ENCODE data around the gene NOC3L.
A peak's percentile ranks its signal among the peaks of the same experiment; 100 is the strongest.
"Not testable (repeated sequence)": the region's sequence is repeated elsewhere in the genome, so short reads cannot be mapped to it uniquely, and the experiment has no call there.

Gene NOC3L

GRCh38 chr10:94358480-94358879, 4.3 kb downstream of the NOC3L start:
- no peak for DNase-seq

GRCh38 chr10:94357193-94357592, 5.5 kb downstream of the NOC3L start:
- DNase-seq: no peak

GRCh38 chr10:94355841-94356240, 6.9 kb downstream of the NOC3L start:
- no peak for DNase-seq

- DNase-seq: no peak
Measured at GRCh38 chr10:94353336-94353735, 9.4 kb downstream of the NOC3L start.

- no peak for DNase-seq
Measured at GRCh38 chr10:94351089-94351488, 11.7 kb downstream of the NOC3L start.

DNA sequence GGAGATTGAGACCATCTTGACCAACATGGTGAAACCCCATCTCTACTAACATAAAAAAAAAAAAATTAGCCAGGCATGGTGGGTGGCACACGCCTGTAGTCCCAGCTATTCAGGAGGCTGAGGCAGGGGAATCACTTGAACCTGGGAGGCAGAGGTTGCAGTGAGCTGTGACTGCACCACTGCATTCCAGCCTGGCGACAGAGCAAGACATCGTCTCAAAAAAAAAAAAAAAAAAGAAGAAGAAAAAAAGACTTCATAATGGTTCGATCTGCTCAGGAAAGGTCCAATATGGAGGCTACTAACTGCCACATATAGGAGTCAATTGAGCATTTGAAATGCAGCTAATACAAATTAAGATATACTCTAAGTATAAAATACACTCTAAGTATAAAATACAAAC, 12.2 kb downstream of the NOC3L start:
- DNase-seq: not testable (repeated sequence)

GRCh38 chr10:94349327-94349726, 13.4 kb downstream of the NOC3L start:
- DNase-seq: no peak

- no peak for DNase-seq
Measured at GRCh38 chr10:94344522-94345122, 18.1 kb downstream of the NOC3L start.

GRCh38 chr10:94343151-94343550, 19.6 kb downstream of the NOC3L start:
- no peak for DNase-seq

DNA sequence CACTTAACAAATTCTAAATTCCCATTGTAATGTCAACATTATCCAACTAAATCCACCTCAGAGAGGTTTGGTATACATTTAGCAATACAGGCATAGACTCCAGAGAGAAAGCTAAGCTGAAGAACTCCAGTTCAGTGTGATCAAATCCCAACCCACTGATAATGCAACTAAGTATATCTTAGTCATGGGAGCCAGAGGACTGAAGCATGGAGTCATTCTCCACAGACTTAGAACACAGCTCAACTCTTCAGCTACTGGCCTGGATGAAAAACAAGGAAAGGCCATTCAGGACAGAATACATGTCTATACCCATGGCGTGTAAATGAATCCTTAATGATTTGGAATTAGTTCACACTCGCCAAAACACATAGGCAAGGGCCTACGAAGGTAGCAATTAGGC, 27.9 kb downstream of the NOC3L start:
- DNase-seq: no peak

DNA sequence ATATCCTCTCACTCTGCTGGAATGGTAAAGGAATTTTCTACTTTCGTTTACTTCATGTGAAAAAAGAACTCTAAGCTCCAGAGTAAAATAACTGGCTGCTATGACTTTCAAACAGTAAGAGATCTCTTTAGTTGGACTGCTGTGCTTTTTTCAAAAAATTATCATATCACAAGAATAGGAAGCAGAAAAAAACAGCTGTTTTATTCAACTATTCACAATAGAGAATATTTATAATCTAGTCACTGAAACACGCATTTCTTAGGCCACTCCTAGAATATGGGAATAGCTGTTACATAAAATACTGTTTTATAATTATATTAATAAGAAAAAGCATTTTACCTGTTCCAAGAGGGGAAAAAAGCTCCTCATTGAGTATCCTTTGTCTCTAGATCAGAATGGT, 29.7 kb downstream of the NOC3L start:
- no peak for DNase-seq

- no peak for DNase-seq
Measured at GRCh38 chr10:94328613-94329012, 34.1 kb downstream of the NOC3L start.

DNA sequence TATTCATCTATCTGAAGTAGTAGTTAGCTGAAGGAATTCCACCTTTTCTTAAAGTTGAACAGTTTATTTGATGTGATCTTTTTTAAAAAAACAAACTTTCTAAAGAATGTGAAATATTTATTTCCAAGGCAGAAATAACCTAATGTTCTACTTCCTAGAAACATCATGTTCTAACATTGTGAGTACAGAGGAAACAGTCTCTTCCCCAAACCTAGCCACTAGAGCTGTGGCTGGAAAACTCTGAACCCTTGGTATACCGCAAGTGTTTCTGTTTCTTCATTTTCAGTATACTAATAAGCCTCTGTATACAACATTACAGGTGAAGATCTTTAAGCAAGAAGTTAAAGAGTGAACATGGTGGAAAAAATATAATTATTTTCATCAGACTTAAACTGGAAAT, 35.1 kb downstream of the NOC3L start:
- DNase-seq: no peak

GRCh38 chr10:94324609-94325233, 38.0 kb downstream of the NOC3L start:
- no peak for DNase-seq

DNA sequence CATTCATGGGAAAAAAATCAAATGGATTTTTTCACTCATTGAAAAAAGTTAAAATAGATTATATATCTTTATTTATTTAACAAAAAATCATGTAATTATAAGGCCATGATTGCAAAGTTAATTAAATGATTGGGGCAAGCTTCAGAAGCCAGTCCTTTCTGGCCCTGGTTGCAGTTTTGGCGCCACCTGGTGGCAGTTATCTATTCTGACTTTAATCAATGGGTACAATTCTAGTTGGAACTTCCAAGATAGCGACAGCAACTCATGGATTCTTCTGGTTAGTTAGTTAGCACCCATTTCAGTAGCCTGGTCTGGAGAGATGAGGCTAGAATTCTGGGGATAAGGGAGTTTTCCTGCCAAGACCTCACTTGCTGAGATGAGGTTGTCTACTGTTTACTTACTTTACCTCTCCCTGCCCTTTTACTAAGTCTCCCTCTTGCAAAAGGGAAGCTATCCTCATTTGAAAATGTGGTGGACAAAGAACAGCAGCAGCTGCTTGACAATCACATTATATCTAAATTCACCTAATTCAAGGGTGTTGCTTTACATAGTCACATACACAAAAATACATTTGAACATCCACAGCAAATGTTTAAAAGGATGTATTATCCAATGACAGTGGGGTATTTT, 42.3 kb downstream of the NOC3L start:
- peak; percentile 43 for DNase-seq

GRCh38 chr10:94316560-94316959, 46.2 kb downstream of the NOC3L start:
- no peak for DNase-seq

- no peak for DNase-seq
Measured at GRCh38 chr10:94315975-94316464, 46.7 kb downstream of the NOC3L start.

- no peak for DNase-seq
Measured at GRCh38 chr10:94315024-94315451, 47.7 kb downstream of the NOC3L start.

- no peak for DNase-seq
Measured at GRCh38 chr10:94310369-94310768, 52.4 kb downstream of the NOC3L start.

- DNase-seq: no peak
Measured at GRCh38 chr10:94308866-94309265, 53.9 kb downstream of the NOC3L start.

DNA sequence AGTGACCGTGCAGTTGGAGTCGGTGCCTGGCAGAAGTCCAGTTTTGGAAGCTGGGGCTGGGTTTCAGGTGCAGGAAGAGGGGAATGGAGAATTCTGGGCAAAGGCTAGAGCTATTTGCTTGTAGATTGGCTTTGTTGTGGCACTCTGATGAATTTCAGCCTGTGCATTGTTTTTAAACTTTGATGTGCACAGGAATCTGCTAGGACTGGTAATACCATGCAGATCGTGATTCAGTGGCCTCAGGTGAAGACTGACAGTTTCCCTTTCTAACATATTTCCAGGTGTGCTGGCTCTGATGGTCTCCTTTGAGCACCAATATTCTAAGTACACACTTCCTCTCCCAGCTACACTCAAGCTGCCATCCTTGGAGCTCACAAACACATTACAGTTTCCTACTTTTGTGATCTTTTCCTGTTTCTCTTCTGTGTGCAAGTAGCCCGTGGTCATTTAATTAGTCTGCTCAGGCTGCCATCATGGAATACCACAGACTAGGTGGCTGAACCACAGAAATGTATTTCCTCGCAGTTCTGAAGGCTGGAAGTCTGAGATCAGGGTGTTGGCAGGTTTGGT, 55.6 kb downstream of the NOC3L start:
- DNase-seq: no peak

- DNase-seq: no peak
Measured at GRCh38 chr10:94303929-94304328, 58.8 kb downstream of the NOC3L start.

DNA sequence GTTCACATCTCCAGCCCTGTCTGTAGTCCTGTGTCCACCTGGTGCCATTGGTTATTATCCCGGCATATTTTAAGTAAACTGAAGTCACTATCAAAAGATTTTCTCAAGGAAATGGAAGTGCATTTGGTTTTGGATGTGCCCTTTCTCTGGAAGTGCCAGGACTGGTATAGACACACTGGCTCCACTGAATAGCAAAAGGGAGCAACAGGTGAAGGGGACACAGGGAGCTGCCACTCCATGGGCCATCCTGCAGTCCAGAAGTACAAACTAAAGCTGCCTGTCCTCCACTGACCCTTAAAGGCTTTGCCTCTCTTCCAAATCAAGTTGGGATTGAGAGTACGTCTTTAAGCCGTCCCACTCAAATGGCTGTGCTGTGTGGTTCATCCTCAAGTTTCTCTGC, 62.7 kb downstream of the NOC3L start:
- no peak for DNase-seq

- DNase-seq: no peak
Measured at GRCh38 chr10:94299417-94299816, 63.3 kb downstream of the NOC3L start.
